GM21360 (cell line): ENCODE results near the gene DLG2.
"Not testable (repeated sequence)": the region's sequence is repeated elsewhere in the genome, so short reads cannot be mapped to it uniquely, and the experiment has no call there.

Source experiments
- ATAC-seq: cut with Tn5 transposase; IDR thresholded peaks from one replicate; pipeline ENCODE4 v1.9.1; 2021; ENCODE audit warnings: mild to moderate bottlenecking, moderate library complexity; ENCODE audit not compliant: unreplicated experiment

DLG2 gene

DNA sequence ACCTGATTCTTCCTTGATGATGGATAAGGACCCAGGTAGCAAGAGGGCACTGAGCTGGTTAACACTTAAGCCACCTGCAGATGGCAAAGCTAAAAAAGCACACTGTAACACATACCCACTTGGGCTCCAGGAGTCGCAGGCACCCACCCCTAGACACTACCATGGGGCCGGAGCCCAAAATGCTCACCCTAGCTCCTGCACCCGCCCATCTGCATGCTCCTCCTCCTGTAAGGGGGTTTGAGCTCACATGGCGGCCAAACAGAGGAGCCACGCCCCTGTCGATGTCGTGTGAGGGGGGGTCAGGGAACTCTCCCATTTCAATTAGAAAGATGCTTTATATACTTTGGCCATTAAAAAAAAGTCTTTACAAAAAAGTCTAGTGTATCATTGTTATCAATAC, 370.7 kb downstream of the DLG2 start:
- ATAC-seq = no peak

DNA sequence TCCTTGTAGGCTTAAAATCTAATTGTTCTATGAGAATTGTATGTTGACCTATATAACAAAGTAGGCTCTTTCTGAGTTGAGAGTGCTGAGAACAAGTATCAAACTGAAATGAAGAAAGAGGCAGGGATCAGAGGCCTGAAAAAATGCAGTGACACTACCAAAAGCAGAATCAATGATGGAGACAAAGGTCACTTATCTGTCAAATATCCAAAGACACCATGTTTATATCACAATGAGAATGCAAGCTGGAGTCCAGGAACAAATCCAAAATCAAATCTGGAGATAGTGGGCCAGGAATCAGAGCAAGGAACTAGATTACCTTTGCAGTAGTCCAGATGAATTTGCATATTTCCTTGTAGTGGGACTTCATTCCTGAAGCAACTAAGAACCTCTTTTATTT, 377.7 kb downstream of the DLG2 start:
- no peak for ATAC-seq

DNA sequence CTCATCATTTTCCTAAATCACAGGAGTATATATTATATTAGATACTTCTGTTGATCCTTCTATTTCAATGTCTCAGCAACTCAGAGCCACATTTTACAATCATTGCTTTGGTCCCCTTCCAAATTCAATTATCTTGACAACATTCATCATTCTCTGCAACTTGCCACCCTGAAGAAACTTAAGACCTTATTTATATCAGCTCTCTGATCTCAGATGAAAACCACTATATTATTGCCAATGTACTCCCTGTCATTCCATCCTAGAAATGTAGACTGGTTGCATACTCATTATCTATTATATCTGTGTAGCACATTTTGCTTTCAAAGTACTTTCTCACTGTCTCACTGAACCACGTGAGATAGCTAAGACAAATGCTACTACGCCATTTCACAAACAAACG, 379.3 kb downstream of the DLG2 start:
- no peak for ATAC-seq

DNA sequence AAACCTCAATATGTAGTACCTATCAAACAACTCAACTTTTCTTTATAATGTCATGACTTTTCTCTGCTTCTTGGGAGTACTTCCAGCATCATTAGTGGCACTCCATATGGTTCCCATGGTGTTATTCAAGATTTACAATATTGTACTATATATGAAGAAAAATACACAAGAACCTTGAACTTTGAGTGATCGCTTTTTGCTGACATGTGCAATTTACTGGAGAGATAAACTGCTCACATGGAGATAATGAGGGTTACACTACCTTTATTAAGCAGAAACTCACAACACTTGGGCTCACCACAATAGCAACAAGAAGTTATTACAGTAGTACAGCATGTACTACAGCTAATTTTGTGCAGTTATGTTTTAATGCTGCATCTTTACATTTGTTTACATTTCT, 388.2 kb downstream of the DLG2 start:
- ATAC-seq = no peak

DNA sequence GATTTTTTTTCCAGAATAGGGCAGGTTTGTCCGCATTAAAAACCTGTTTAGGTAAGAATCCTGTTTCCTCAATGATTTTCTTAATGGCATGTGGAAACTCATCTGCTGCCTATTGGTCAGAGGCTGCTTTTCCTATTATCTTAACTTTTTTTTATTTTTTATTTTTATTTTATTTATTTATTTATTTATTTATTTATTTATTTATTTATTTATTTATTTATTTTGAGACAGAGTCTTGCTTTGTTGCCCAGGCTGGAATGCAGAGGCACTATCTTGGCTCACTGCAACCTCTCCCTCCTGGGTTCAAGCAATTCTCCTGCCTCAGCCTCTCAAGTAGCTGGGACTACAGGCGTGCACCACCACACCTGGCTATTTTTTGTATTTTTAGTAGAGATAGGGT, 389.1 kb downstream of the DLG2 start:
- not testable (repeated sequence) for ATAC-seq

DNA sequence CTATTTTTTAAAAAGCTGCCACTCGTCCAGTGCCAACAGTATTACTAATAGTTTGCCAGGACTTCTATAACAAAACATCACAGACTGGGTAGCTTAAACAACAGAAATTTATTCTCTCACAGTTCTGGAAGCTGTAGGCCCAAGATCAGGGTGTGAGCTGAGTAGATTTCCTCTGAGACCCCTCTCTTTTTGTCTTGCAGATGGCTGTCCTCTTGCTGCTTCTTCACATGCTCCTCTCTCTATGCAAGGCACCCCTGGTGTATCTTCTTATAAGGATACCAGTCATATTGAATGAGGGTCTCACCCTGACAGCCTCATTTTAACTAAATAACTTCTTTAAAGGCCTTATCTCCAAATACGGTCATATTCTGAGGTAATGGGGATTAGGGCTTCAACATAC, 390.9 kb downstream of the DLG2 start:
- no peak for ATAC-seq

DNA sequence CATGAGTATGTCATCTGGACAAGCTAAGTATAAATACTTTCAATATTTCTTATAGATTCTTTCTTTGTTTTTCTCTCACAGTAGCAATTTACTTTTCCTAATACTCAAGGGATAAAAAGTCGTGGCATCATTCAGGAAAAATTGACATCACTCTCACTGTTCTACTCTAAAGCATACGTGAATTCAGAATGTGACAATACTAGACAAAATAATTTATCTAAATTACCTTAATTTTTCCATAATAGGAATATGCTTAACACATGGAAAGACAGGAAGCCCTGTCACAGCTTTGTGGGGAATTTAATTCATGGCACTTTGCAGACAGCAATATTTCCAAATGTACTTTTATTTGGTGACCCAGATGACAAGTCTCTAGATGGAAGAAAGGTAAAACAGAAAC, 394.6 kb downstream of the DLG2 start:
- no peak for ATAC-seq

DNA sequence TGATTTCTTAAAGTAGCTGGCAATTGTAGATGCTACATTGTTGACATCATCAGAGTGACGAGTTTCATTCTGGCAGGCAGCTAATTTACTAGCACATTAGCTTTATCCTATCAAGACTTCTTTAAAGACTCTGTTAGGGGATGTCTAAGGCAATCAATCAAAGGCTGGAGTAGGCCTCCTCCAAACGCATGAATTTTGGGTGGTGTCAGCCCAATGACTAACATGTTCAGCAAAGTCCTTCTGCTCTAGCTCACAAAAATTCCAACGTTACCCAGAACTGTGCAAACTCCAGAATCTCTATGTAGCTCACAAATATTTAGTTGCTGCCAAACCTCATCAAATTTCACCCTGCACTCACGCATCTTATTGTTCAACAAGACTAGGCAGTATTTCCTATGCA, 395.6 kb downstream of the DLG2 start:
- ATAC-seq = no peak

DNA sequence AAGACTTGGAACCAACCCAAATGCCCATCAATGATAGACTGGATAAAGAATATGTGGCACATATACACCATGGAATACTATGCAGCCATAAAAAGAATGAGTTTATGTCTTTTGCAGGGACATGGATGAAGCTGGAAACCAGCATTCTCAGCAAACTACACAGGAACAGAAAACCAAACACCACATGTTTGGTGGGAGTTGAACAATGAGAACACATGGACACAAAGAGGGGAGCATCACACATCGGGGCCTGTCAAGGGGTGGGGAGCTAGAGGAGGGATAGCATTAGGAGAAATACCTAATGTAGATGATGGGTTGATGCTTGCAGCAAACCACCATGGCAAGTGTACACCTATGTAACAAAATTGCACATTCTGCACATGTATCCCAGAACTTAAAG, 397.4 kb downstream of the DLG2 start:
- ATAC-seq = not testable (repeated sequence)

DNA sequence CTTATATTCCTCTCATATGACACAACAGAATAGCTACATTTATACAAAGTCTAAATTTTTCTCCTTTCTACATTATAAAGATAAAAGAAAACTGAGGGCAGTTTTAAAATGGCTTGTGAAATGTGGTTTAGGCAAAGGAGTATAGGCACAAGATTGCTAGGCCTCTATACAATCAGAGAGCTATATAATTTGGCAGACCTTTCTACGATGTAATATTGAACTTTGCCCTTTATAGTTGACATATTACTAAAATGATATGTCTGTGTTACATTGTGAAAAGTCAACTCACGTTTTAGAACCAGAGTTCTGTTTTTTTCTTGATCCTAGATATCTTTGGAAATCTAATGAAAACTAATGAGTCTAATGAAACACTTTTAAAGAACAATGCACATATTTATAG, 430.2 kb downstream of the DLG2 start:
- ATAC-seq = no peak

DNA sequence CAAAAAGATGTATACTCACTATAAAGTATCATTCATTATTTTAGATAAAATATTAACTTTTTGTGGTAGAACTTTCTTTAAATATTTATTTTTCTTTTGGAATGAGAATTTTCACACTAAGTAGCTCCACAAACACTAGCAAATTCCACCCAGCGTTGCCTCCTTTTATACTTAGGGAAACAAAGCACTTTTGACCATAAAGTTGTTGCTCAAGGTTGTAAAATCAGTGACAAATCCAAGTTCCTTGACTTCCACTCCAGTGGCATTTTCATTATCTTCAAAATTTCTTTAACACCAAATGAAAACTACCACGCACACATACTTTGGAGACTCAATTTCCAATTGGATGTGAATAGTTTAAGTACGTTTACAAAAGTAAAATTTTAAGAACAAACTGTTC, 431.2 kb downstream of the DLG2 start:
- no peak for ATAC-seq

DNA sequence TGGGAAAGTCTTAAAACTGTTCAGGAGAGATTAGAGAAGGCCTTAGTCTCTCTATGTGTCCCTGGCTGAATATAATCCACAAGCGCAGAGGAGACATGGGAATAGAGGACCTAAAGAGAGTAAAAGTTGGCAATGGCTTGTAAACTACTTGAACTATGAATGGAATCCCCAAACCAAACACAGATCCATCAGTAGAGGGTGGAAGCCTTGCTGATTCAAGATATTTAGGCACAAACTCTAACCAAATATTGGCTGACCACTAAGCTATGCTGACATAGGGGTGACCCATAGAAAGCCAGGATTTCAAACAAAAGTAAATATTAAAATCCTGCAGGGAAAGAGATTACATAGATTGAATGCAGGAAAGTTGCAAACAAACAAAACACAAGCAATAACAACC, 439.2 kb downstream of the DLG2 start:
- no peak for ATAC-seq

DNA sequence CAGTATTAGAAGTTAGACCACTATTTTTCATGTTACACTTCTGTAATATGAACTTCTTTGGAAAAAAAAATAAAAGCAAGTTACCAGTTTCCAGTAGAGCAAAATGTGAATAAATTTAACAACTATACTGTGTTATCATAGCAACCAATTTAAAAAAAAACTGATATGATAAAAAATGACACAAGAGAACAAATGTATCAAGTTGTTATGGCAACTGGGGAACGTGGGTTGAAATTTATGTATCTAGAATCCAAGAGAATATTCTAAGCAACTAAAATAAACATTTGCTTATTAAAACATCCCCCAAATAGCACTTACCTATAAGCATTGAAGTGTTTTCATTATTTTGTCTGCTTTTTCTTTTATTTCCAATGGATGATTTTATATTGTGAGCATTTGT, 442.4 kb downstream of the DLG2 start:
- ATAC-seq = no peak

DNA sequence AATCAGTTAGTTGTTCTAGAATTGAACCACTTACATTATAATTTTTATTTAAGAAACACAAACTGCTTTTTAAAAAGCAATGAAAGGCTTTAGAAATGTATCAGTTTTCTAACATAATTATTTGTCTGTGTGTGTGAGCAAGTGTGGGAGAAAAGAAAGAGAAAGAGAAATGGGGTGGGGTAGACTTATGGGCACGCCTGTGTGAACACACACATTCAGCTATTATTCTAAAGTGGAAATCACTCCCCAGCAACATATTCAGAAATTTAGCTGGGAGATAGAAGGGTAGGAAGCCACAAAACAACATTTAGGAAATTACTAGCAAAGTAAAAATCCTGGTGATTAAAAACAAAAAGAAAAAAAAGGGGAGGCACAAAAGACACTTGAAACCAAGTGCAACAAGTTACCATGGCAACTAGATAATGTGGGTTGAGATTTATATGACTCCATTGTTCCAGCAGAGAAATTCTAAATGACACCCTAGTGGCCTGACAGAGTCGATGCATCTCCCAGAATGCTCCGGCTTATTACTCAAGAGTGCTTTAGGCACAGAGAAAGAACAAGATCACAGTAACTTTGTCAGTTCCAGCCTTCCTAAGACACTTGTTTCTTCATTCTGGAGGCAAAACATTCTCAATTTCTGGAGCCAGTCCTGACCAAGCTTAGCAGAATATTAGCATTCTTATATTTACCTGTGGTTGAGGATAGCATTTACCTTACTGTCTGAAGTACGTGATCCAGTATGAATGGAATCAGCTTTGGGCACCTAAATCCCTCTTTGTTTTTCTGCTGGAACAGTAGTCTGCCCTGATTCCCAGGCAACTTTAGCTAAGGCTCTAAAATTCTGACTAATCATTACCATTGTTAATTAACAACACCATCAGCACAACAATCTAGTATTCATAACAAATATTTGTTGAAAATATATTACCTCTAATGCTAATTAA, 444.4 kb downstream of the DLG2 start:
- ATAC-seq = peak; percentile 98

DNA sequence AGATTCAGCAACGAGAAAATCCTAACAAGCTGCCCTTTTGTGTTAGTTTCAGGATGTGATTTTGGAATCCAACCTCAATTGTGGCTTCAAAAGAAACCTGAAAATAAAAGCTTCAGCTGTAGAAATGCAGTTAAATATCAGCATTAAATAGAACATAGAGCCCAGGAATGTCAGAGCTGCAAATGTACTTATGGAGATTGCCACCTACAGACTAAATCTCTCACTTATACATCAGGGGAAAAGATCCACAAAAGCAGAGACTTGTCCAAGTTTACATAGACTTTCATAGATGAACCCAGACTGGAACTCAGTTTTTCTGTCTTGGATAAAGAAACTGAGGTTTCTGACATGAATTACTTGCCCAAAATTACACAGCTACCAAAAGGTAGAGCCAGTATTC, 446.6 kb downstream of the DLG2 start:
- no peak for ATAC-seq

DNA sequence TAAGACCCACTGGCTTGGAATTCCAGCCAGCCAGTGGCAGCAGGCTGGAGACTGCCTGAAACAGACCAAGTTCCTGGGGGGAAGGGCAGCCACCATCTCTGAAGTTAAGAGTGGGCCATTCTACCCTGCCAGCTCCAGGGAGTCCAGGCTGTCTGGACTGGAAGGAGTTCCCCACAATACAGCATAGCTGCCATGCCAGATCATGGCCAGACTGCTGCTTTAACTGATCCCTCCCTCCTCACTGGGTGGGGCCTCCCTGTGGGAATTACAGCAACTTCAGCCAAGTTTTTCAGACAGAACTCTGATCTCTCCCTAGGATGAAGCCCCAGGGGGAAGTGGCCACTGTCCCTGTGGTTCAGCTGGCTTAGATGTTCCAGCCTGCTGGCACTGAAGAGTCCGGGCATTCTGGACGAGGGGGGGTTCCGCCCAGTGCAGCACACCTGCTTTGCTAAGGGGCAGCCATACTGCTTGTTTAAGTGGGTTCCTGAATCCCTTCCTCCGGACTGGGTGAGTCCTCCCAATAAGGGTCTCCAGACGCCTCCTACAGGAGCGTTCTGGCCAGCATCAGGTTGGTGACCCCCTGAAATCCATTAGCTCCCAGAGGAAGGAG, 455.4 kb downstream of the DLG2 start:
- no peak for ATAC-seq

DNA sequence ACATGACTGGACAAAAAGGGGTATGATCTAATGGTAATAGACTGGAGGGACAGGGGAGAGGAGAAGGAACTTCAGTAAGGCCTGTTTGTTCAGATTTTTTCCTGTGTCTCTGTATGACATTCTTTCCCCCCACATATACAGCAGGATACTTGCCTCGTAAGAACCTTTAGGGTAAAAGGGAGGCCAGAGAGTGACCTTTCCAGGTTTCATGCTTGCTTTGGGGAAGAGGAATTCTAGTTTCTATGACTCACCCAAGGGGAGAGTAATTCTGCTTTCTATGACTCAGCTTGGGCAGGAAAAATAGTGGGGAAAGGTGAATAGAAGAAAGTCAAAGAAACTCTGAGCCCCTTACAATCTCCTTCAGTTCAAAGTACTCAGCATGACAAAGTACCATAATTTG, 457.0 kb downstream of the DLG2 start:
- no peak for ATAC-seq

DNA sequence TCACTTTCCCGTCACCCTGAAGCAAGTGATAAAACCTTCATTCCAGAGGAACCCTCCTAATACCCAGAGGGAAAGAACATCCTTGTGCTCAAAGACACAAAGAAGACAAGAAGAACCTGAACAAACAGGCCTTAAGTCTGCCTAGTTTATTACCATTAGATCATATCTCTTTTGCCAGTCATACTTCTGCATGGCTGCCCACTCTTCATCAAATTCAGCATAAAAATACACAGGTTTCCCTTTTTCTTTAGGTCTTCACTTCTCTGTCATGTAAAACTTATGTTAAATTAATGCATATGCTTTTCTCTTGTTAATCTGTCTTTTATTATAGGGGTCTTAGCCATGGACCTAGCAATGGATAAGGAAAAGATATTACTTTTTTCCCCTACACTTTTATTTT, 459.7 kb downstream of the DLG2 start:
- no peak for ATAC-seq

DNA sequence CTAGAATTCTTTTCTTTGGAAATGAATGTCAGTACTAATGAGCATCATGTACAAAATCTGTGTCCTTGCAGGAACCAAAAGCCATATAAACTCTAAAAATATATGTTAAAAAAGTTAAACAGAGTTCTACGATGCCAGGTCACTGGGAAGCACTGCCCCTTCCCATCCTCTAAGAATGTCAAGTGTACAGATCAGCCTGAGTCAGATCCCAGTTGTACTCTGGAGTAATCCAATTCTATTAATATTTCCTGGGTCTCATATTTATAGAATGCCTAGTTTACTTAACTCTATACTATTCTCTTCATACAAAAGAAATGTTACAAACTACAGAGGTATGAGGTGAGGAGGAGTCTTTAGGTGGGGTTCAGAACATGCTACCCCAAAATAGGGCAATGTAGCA, 460.1 kb downstream of the DLG2 start:
- no peak for ATAC-seq

DNA sequence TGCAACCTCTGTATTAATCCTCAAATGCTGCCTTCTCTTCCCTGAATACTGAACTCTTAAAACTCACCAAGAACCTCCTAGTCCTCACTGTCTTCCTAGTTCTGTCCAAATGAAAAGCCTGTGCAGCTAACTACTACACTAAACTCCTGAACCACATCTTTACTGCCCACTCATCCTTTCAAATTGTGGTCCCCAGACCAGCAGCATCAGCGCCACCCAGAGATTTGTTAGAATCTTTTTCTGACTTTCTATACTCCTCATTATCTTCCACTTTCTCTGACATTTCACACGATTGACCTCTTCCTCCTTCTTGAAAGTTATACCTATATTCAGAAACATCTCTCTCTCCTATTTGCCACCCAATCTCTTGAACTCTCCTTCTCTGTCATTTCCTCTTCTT, 461.3 kb downstream of the DLG2 start:
- no peak for ATAC-seq

DNA sequence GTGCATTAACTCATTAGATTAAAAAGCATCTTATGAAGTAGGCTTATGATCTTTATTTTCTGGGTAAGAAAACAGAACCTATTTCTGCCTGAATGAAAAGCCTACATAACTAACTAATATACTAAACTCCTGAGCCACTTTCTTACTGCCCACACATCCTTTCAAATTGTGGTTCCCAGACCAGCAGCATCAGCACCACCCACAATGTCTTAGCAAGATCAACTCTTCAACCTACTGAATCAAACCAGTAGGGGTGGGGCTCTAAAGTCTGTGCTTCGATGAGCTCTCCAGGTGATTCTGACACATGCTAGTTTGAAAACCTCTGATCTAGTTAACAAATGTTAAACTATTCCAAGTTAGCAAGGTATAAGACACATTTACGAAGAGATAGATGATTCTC, 462.4 kb downstream of the DLG2 start:
- ATAC-seq = no peak

DNA sequence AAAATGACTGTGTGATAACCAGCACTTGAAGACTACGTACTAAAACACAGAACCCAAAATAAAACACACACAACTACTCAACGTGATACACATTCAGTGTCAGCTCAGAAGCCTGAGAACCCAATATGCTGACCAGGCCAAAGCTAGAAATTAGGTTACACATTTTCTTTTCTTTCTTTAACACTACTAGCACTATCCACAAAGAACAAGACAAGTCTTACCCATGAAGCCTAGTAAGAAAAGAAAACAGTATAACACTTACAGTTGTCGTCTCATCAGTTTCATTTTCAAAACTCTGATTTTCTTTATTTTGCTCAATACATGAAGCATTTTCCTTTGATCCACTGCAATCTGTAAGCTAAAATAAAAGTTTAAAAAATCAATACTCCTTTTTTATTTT, 472.9 kb downstream of the DLG2 start:
- ATAC-seq = no peak

DNA sequence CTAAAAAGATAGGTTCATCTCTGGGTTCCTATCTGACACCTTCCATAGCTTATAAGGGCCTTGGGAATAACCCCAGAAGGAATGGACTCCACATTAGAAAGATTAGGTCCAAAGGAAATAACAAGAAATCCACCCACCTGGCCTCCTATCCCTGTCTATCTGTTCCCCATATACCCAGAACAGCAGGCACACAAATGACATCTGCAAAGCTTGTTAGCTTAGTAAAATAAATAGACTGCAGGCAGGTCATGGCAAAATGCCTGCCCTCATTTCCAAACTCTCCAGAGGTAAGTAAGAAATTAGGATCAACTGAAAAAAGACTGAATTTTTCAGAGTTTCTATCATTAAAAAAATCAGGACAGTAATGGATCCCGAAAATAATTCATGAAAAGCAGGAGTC, 489.5 kb downstream of the DLG2 start:
- no peak for ATAC-seq
